COLO668 (cell line): Measurements from ENCODE around the gene SLCO1B3.

Experiments
- DNase-seq: peaks from one replicate; lab custom pipeline; 2025; ENCODE audit not compliant: unreplicated experiment; lab: John Stamatoyannopoulos, UW

The SLCO1B3 gene

GRCh38 chr12:20883288-20883687, 72.8 kb downstream of the SLCO1B3 start:
- no peak for DNase-seq

GRCh38 chr12:20885116-20885515, 74.6 kb downstream of the SLCO1B3 start:
- DNase-seq: no peak

- DNase-seq: no peak
Measured at GRCh38 chr12:20885552-20885951, 75.0 kb downstream of the SLCO1B3 start.

- no peak for DNase-seq
Measured at GRCh38 chr12:20917269-20917668, 106.8 kb downstream of the SLCO1B3 start.

- DNase-seq: no peak
Measured at GRCh38 chr12:20917819-20918218, 107.3 kb downstream of the SLCO1B3 start.

GRCh38 chr12:20931894-20932293, 121.4 kb downstream of the SLCO1B3 start:
- DNase-seq: no peak

GRCh38 chr12:20946732-20947131, 136.2 kb downstream of the SLCO1B3 start:
- DNase-seq: peak; percentile 41

GRCh38 chr12:20950248-20950647, 139.7 kb downstream of the SLCO1B3 start:
- no peak for DNase-seq

GRCh38 chr12:20963303-20963702, 152.8 kb downstream of the SLCO1B3 start:
- DNase-seq: no peak

- DNase-seq: no peak
Measured at GRCh38 chr12:20963762-20964161, 153.3 kb downstream of the SLCO1B3 start.
